Vagina (tissue), 2 donors: ENCODE data around the gene MSMB. TPM values are rescaled to one million over a fixed set of nuclear protein-coding genes. Genes with fewer than 3 reads are reported as not detected.

Experiments
- DNase-seq, 2 donors: peaks; one replicate each; pipeline ENCODE4 v3.0.0-alpha.2; 2017; ENCODE audit errors: extremely low spot score in 2 of 2
- H3K27ac ChIP-seq: fragments of 200-600 bp; sonication (generic); one replicate; pipeline ENCODE4 v1.5.1; 2019
- H3K27me3 ChIP-seq: fragments of 200-600 bp; sonication (generic); one replicate; pipeline ENCODE4 v1.5.1; 2019
- H3K36me3 ChIP-seq, 2 donors: fragments of 200-600 bp; sonication (generic); one replicate each; pipeline ENCODE4 v1.5.1; 2017 to 2019
- H3K4me1 ChIP-seq: fragments of 200-600 bp; sonication (generic); one replicate; pipeline ENCODE4 v1.5.1; 2019
- H3K4me3 ChIP-seq, 2 donors: fragments of 200-600 bp; sonication (generic); 1 replicate in 1 of 2; 2 replicates in 1 of 2; pipeline ENCODE4 v1.5.1; 2016 to 2019
- H3K9me3 ChIP-seq: fragments of 200-600 bp; sonication (generic); one replicate; pipeline ENCODE4 v1.5.1; 2019
- POLR2A ChIP-seq, 2 donors: fragments of 450-650 bp; IDR thresholded peaks; one replicate each; pipeline ENCODE4 v1.6.1; 2017; ENCODE audit warnings: antibody characterized with exemption in 2 of 2, mild to moderate bottlenecking in 2 of 2, moderate library complexity in 2 of 2
- POLR2AphosphoS5 ChIP-seq, 2 donors: sonication (generic); formaldehyde crosslinking; IDR thresholded peaks; one replicate each; pipeline ENCODE4 v1.9.0; 2017; ENCODE audit warnings: antibody characterized with exemption in 2 of 2, mild to moderate bottlenecking in 2 of 2, low read depth in 1 of 2; ENCODE audit not compliant: insufficient read depth in 1 of 2
- intact Hi-C: fragments of 100-400 bp; cut with DNase I; formaldehyde crosslinking; loops from one replicate; pipeline ENCODE4 v1.15.1; 2023
- total RNA-seq: library from RNA; depleted of rRNA; stranded (reverse); fragments of >200 nt; gene quantifications from one replicate; pipeline ENCODE4 v1.2.3, GENCODE V29; 2016
- TF ChIP-seq, protein P1 (sequence below), 3 experiments: fragments of 450-650 bp in 2 of 3; fragments of 200-600 bp in 1 of 3; sonication (generic) in 1 of 3; IDR thresholded peaks; one replicate each; pipeline ENCODE4 v1.5.1; 2017 to 2019; ENCODE audit warnings: antibody characterized with exemption in 3 of 3, mild to moderate bottlenecking in 2 of 3, moderate library complexity in 2 of 3

The MSMB gene
- total RNA-seq, 1 donor from 2014 or later: not detected

DNA sequence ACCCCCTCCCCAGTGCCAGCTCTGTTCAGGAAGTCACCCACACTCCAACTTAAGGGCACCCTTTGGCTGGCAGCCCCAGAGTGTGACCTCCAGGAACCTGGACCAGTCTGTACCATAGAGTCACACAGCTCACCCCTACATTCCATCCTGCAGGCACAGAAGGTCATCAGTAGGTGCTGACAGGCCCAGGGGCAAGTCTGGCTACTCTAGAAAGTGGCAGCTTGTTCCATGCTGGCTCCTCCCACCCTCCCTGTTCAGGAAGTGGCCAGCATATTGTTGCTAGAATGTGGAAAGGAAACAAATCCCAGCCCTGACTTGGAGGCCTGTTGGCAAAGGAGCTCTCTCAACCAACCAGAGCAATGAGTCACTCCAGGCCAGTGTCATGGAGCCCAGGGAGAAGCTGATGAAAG, 12.5 kb downstream of the MSMB start:
- H3K4me1 ChIP-seq: peaks cover 19% of the 10 kb centered on the region
- no peak for DNase-seq
- H3K27me3 ChIP-seq: no peaks in the 10 kb centered on the region
- H3K36me3 ChIP-seq: no peaks in the 10 kb centered on the region
- no peak overlapping the region for H3K27ac ChIP-seq
- no peak overlapping the region for H3K4me3 ChIP-seq
- no peaks in the 10 kb centered on the region for H3K9me3 ChIP-seq
- intact Hi-C loops: no loop called here
- TF ChIP-seq POLR2AphosphoS5 (IDR thresholded peaks at IDR 0.05; ENCODE audit: insufficient read depth in 1 of 2, low read depth in 1 of 2) (no peak), POLR2A (IDR thresholded peaks at IDR 0.05) (no peak)
- TF ChIP-seq, protein P1, sequence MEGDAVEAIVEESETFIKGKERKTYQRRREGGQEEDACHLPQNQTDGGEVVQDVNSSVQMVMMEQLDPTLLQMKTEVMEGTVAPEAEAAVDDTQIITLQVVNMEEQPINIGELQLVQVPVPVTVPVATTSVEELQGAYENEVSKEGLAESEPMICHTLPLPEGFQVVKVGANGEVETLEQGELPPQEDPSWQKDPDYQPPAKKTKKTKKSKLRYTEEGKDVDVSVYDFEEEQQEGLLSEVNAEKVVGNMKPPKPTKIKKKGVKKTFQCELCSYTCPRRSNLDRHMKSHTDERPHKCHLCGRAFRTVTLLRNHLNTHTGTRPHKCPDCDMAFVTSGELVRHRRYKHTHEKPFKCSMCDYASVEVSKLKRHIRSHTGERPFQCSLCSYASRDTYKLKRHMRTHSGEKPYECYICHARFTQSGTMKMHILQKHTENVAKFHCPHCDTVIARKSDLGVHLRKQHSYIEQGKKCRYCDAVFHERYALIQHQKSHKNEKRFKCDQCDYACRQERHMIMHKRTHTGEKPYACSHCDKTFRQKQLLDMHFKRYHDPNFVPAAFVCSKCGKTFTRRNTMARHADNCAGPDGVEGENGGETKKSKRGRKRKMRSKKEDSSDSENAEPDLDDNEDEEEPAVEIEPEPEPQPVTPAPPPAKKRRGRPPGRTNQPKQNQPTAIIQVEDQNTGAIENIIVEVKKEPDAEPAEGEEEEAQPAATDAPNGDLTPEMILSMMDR (IDR thresholded peaks at IDR 0.05): no peak

- no peaks in the 10 kb centered on the region for H3K36me3 ChIP-seq
- TF ChIP-seq POLR2AphosphoS5 (IDR thresholded peaks at IDR 0.05; ENCODE audit: insufficient read depth in 1 of 2, low read depth in 1 of 2) (no peak), POLR2A (IDR thresholded peaks at IDR 0.05) (no peak)
- TF ChIP-seq, protein P1 (IDR thresholded peaks at IDR 0.05): no peak
- peaks cover 36% of the 10 kb centered on the region for H3K4me1 ChIP-seq
- DNase-seq: no peak
- intact Hi-C loops: no loop called here
- no peak overlapping the region for H3K27ac ChIP-seq
- H3K4me3 ChIP-seq: no peak overlapping the region
- no peaks in the 10 kb centered on the region for H3K27me3 ChIP-seq
- no peaks in the 10 kb centered on the region for H3K9me3 ChIP-seq
Observed at GRCh38 chr10:46031648-46032532, 14.2 kb downstream of the MSMB start.

DNA sequence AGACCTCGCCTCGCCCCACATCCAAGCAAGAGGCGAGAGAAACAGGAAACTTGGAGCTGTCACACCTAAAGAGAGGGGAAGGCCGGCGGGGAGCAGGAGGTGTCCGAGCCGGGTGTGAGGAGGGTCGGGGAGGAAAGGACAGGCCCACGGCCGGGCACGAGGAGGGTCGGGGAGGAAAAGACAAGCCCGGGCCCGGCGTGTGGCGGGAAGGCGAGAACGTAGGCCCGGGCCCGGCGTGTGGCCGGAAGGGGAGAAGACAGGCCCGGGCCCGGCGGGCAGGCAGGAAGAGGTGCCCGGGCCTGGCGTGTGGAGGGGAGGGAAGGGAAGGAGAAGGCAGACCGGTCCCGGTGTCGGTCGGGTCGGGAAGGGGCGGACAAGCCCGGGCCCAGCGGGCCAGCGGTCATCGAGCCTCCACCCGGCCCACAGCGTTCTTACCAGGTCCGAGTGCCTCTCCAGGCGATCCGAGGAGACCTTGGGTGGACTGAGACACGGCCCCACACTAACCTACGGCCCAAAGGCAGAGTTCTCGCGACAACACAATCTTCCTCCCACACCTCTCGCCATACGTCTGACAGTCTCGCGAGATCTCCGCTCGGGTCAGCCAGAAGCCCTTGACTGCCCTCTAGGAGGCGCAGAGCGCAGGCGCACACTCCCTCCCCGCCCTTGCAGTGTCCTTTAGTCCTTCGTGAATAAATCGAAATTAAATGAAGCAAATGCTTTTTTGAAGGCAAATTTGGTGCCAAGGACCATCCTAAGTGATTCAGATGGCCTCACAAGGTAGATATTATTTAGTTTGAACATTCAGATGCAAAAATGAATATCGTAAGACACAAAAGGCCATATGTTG, 15.8 kb downstream of the MSMB start, which contains the start of gene NCOA4:
TSS of gene NCOA4 (minus strand) at position 533 of the 847 bp plus-strand sequence. CDS start 13,943 bp downstream, outside the sequence.
- peak within 1 kb of the TSS; percentile 75 to 83 for H3K4me3 ChIP-seq
- TF ChIP-seq POLR2AphosphoS5 (IDR thresholded peaks at IDR 0.05; ENCODE audit: insufficient read depth in 1 of 2, low read depth in 1 of 2): peak; percentile 77 to 89
- TF ChIP-seq, protein P1 (IDR thresholded peaks at IDR 0.05): peak; percentile 47 to 76 (median 65)
- TF ChIP-seq POLR2A (IDR thresholded peaks at IDR 0.05): peak in 1 of 2 donors; percentile 54
- no peaks in the 10 kb centered on the region for H3K36me3 ChIP-seq
- H3K27ac ChIP-seq: peak within 1 kb of the TSS; percentile 94
- intact Hi-C loops: no loop called here
- H3K27me3 ChIP-seq: no peaks in the 10 kb centered on the region
- H3K9me3 ChIP-seq: no peaks in the 10 kb centered on the region
- peak in 1 of 2 donors; percentile 96 for DNase-seq
- H3K4me1 ChIP-seq: peaks cover 52% of the 10 kb centered on the region

DNA sequence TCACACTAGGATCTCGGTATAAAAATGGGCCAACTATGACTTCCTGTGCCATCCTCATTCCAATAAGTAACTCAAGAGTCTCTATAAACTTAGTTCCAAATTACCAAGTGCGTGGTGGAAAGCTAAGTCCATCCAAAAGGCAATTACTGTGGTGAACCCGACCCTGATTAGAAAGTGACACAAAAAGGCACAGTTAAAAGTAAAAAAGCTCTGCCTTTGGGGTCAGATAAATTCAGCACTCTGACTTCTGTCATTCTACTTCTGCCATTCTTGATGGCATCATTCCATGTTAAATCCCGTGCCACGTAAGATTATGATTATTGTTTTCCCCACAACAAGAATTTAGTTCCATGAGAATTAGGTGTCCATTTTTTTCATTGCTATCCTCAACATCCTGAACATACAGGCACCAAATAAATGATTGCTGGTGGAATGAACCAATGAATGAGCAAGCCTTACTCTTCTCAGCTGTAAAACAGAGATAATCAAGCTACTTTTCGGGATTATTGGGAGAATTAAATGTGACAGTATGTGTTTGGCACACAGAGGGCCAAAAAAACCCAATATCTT, 16.5 kb downstream of the MSMB start:
- H3K27me3 ChIP-seq: no peaks in the 10 kb centered on the region
- peaks cover 59% of the 10 kb centered on the region for H3K4me1 ChIP-seq
- no peaks in the 10 kb centered on the region for H3K9me3 ChIP-seq
- peak overlapping the region; percentile 94 for H3K27ac ChIP-seq
- TF ChIP-seq POLR2A (IDR thresholded peaks at IDR 0.05) (no peak), POLR2AphosphoS5 (IDR thresholded peaks at IDR 0.05; ENCODE audit: insufficient read depth in 1 of 2, low read depth in 1 of 2) (no peak)
- TF ChIP-seq, protein P1 (IDR thresholded peaks at IDR 0.05): no peak
- peak overlapping the region; percentile 75 to 83 for H3K4me3 ChIP-seq
- intact Hi-C loops: no loop called here
- no peaks in the 10 kb centered on the region for H3K36me3 ChIP-seq
- DNase-seq: no peak
